Peyer's patch (tissue), 4 donors: Measurements from ENCODE around the gene CDC42SE2.
"Not testable (repeated sequence)": the region's sequence is repeated elsewhere in the genome, so short reads cannot be mapped to it uniquely, and the experiment has no call there.

Source experiments
- POLR2A ChIP-seq, 2 donors: fragments of 450-650 bp; IDR thresholded peaks; one replicate each; pipeline ENCODE4 v1.5.1; 2017; ENCODE audit warnings: antibody characterized with exemption in 2 of 2, mild to moderate bottlenecking in 2 of 2, moderate library complexity in 2 of 2
- TF ChIP-seq, protein P1 (sequence below), 6 experiments: fragments of 450-650 bp in 4 of 6; fragments of 200-600 bp in 2 of 6; sonication (generic) in 1 of 6; IDR thresholded peaks; one replicate each; pipeline ENCODE4 v1.5.1; 2017 to 2019; ENCODE audit warnings: antibody characterized with exemption in 6 of 6, mild to moderate bottlenecking in 3 of 6, moderate library complexity in 1 of 6

DNA sequence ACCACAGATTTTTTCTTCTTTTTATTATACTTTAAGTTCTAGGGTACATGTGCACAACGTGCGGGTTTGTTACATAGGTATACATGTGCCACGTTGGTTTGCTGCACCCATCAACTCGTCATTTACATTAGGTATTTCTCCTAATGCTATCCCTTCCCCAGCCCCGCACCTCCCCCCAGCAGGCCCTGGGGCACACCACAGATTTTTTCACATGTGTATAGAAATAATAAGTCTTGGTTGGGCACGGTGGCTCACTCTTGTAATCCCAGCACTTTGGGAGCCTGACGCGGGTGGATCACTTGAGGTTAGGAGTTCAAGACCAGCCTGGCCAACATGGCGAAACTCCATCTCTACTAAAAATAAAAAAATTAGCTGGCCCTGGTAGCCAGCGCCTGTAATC lies 9.8 kb upstream of the CDC42SE2 start:
- not testable (repeated sequence) for TF ChIP-seq POLR2A (IDR thresholded peaks at IDR 0.05)
- TF ChIP-seq, protein P1, sequence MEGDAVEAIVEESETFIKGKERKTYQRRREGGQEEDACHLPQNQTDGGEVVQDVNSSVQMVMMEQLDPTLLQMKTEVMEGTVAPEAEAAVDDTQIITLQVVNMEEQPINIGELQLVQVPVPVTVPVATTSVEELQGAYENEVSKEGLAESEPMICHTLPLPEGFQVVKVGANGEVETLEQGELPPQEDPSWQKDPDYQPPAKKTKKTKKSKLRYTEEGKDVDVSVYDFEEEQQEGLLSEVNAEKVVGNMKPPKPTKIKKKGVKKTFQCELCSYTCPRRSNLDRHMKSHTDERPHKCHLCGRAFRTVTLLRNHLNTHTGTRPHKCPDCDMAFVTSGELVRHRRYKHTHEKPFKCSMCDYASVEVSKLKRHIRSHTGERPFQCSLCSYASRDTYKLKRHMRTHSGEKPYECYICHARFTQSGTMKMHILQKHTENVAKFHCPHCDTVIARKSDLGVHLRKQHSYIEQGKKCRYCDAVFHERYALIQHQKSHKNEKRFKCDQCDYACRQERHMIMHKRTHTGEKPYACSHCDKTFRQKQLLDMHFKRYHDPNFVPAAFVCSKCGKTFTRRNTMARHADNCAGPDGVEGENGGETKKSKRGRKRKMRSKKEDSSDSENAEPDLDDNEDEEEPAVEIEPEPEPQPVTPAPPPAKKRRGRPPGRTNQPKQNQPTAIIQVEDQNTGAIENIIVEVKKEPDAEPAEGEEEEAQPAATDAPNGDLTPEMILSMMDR (IDR thresholded peaks at IDR 0.05) = not testable (repeated sequence)
